ENCODE data around the gene SURF2.

DNA sequence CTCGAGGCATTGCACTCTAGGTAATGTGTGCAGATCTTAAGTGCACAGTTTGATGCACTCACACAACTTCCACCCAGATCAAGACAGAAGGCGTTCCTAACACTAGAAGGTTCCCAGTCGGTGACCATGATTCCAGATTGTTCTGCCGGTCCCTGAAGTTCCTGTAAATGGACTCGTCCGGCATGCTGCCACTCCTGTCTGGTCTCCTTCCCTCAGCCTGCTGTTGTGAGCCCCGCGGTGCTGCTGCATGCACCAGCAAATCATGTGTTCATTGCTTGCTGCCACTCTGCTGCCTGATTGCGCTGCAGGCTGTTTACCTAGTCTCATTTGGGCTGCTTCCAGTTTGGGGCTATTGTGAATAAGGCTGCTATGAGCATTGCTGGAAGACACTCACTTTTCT lies 31.3 kb downstream of the SURF2 start:
- TF ChIP-seq, protein P1, sequence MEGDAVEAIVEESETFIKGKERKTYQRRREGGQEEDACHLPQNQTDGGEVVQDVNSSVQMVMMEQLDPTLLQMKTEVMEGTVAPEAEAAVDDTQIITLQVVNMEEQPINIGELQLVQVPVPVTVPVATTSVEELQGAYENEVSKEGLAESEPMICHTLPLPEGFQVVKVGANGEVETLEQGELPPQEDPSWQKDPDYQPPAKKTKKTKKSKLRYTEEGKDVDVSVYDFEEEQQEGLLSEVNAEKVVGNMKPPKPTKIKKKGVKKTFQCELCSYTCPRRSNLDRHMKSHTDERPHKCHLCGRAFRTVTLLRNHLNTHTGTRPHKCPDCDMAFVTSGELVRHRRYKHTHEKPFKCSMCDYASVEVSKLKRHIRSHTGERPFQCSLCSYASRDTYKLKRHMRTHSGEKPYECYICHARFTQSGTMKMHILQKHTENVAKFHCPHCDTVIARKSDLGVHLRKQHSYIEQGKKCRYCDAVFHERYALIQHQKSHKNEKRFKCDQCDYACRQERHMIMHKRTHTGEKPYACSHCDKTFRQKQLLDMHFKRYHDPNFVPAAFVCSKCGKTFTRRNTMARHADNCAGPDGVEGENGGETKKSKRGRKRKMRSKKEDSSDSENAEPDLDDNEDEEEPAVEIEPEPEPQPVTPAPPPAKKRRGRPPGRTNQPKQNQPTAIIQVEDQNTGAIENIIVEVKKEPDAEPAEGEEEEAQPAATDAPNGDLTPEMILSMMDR (conservative IDR thresholded peaks at IDR 0.05), result no peak
- no peak for TF ChIP-seq EZH2 (IDR thresholded peaks at IDR 0.05; ENCODE audit: low read depth)
